Measurements from ENCODE around the gene NECTIN1.

The NECTIN1 gene

GRCh38 chr11:119759747-119760412 is 30.9 kb upstream of the NECTIN1 start:
- no peak for DNase-seq (ENCODE audit: low spot score)
- no peak overlapping the region for H3K27ac ChIP-seq
- H3K4me3 ChIP-seq: no peak overlapping the region
- TF ChIP-seq CTCF (IDR thresholded peaks at IDR 0.05): no peak

- no peak overlapping the region for H3K27ac ChIP-seq
- DNase-seq (ENCODE audit: low spot score): no peak
- no peak for TF ChIP-seq CTCF (IDR thresholded peaks at IDR 0.05)
- H3K4me3 ChIP-seq: no peak overlapping the region
Observed at GRCh38 chr11:119759324-119759723, 30.3 kb upstream of the NECTIN1 start.

- H3K4me3 ChIP-seq: no peak overlapping the region
- no peak for DNase-seq (ENCODE audit: low spot score)
Observed at GRCh38 chr11:119758291-119758690, 29.3 kb upstream of the NECTIN1 start.

GRCh38 chr11:119757378-119757777 is 28.4 kb upstream of the NECTIN1 start:
- Histone ChIP-seq H3K4me3 (no peak overlapping the region), H3K27ac (no peak overlapping the region)
- no peak for TF ChIP-seq CTCF (IDR thresholded peaks at IDR 0.05)
- no peak for DNase-seq (ENCODE audit: low spot score)

More at GRCh38 chr11:119758291-119758690, 29.3 kb upstream of the NECTIN1 start:
- TF ChIP-seq CTCF (IDR thresholded peaks at IDR 0.05): no peak
- no peak overlapping the region for H3K27ac ChIP-seq

- H3K4me3 ChIP-seq: no peak overlapping the region
- H3K27ac ChIP-seq: no peak overlapping the region
- no peak for TF ChIP-seq CTCF (IDR thresholded peaks at IDR 0.05)
- no peak for DNase-seq (ENCODE audit: low spot score)
Observed at GRCh38 chr11:119756169-119756865, 27.3 kb upstream of the NECTIN1 start.

GRCh38 chr11:119755356-119756071 is 26.5 kb upstream of the NECTIN1 start:
- Histone ChIP-seq H3K27ac (no peak overlapping the region), H3K4me3 (no peak overlapping the region)
- no peak for DNase-seq (ENCODE audit: low spot score)
- no peak for TF ChIP-seq CTCF (IDR thresholded peaks at IDR 0.05)

Measured in coronary artery (tissue), 2 donors.